IMR-90 (cell line): ENCODE results near the gene MSI2. TPM values are rescaled to one million over a fixed set of nuclear protein-coding genes. Genes with fewer than 3 reads are reported as not detected.

Source experiments
- ATAC-seq: fragments of 200-7000 bp; cut with Tn5 transposase; 2 replicates; pipeline ENCODE4 v1.9.1; 2020; ENCODE audit warnings: low read depth, mild to moderate bottlenecking, moderate library complexity
- BruUV-seq: library from RNA; stranded (reverse); fragments of 400-500 nt; replicated peaks from 2 replicates; lab custom pipeline; 2021; lab: Mats Ljungman, UMichigan
- CTCF ChIA-PET: fragments of 300-600 bp; formaldehyde crosslinking; extraction: SDS; loops from one replicate; lab custom pipeline; 2021; ENCODE audit warnings: antibody characterized with exemption; lab: Yijun Ruan, JAX
- POLR2A ChIA-PET: fragments of 300-600 bp; sonication (Branson Sonifier 250); formaldehyde crosslinking; loops from one replicate; lab custom pipeline; 2022; ENCODE audit warnings: antibody characterized with exemption; ENCODE audit not compliant: unreplicated experiment; lab: Charles Lee
- DNase-seq: peaks from one replicate; pipeline ENCODE4 v3.0.0; 2013
- H2AFZ ChIP-seq: replicated peaks from 2 replicates; pipeline ENCODE3; 2013; ENCODE audit warnings: low read length, mild to moderate bottlenecking; ENCODE audit not compliant: poor library complexity
- H2AK5ac ChIP-seq: 2 replicates; pipeline ENCODE4 v1.6.1; 2013; ENCODE audit warnings: low read depth, low read length, inconsistent platforms
- H2AK9ac ChIP-seq: replicated peaks from 2 replicates; pipeline ENCODE3; 2013; ENCODE audit warnings: mild to moderate bottlenecking, low read depth, low read length, moderate library complexity; ENCODE audit not compliant: poor library complexity
- H2BK120ac ChIP-seq: 2 replicates; pipeline ENCODE4 v1.6.1; 2013; ENCODE audit warnings: low read depth, low read length, inconsistent platforms
- H2BK15ac ChIP-seq: 3 replicates; pipeline ENCODE4 v1.6.1; 2013; ENCODE audit warnings: low read depth, low read length, inconsistent platforms
- H2BK20ac ChIP-seq: 2 replicates; pipeline ENCODE4 v1.6.1; 2013; ENCODE audit warnings: low read depth, mild to moderate bottlenecking, inconsistent platforms, low read length, moderate library complexity
- H2BK5ac ChIP-seq: 2 replicates; pipeline ENCODE4 v1.6.1; 2013; ENCODE audit warnings: mild to moderate bottlenecking, low read depth, low read length, inconsistent platforms; ENCODE audit not compliant: poor library complexity, severe bottlenecking
- H3K14ac ChIP-seq: replicated peaks from 2 replicates; pipeline ENCODE4 v1.6.1; 2013; ENCODE audit warnings: low read depth, low read length, inconsistent platforms
- H3K18ac ChIP-seq: 2 replicates; pipeline ENCODE4 v1.6.1; 2013; ENCODE audit warnings: low read depth, low read length, control low read depth
- H3K23ac ChIP-seq: 2 replicates; pipeline ENCODE4 v1.6.1; 2013; ENCODE audit warnings: low read depth, low read length, inconsistent platforms
- H3K27ac ChIP-seq: 2 replicates; pipeline ENCODE4 v1.5.1; 2013; ENCODE audit warnings: mild to moderate bottlenecking, control low read depth, low read length; ENCODE audit not compliant: insufficient read depth
- H3K27me3 ChIP-seq: 2 replicates; pipeline ENCODE4 v1.6.1; 2013; ENCODE audit warnings: low read length; ENCODE audit not compliant: control insufficient read depth, insufficient read depth
- H3K36me3 ChIP-seq: 2 replicates; pipeline ENCODE4 v1.6.1; 2013; ENCODE audit warnings: low read length, mixed read lengths; ENCODE audit not compliant: control insufficient read depth, insufficient read depth
- H3K4ac ChIP-seq: 2 replicates; pipeline ENCODE4 v1.6.1; 2013; ENCODE audit warnings: low read depth, low read length, inconsistent platforms
- H3K4me1 ChIP-seq: 2 replicates; pipeline ENCODE4 v1.6.1; 2013; ENCODE audit warnings: low read length, mixed read lengths; ENCODE audit not compliant: control insufficient read depth, insufficient read depth
- H3K4me2 ChIP-seq: 2 replicates; pipeline ENCODE4 v1.6.1; 2013; ENCODE audit warnings: low read depth, mild to moderate bottlenecking, control low read depth, low read length, moderate library complexity
- H3K4me3 ChIP-seq: 2 replicates; pipeline ENCODE4 v1.5.1; 2013; ENCODE audit warnings: low read depth, mild to moderate bottlenecking, control low read depth, low read length, moderate library complexity; ENCODE audit not compliant: insufficient read depth
- H3K56ac ChIP-seq: 2 replicates; pipeline ENCODE4 v1.6.1; 2013; ENCODE audit warnings: low read length, inconsistent platforms; ENCODE audit not compliant: insufficient read depth; ENCODE audit errors: extremely low read depth
- H3K79me1 ChIP-seq, 2 experiments: 2 replicates each; pipeline ENCODE4 v1.6.1; 2013; ENCODE audit warnings: low read length in 2 of 2, inconsistent platforms in 1 of 2, low read depth in 1 of 2
- H3K9ac ChIP-seq: 2 replicates; pipeline ENCODE4 v1.6.1; 2013; ENCODE audit warnings: low read depth, low read length, control low read depth
- H3K9me1 ChIP-seq: 2 replicates; pipeline ENCODE4 v1.6.1; 2013; ENCODE audit warnings: low read length, inconsistent platforms; ENCODE audit not compliant: insufficient read depth
- H3K9me3 ChIP-seq: 2 replicates; pipeline ENCODE4 v1.6.1; 2013; ENCODE audit warnings: low read length; ENCODE audit not compliant: control insufficient read depth, insufficient read depth
- H4K20me1 ChIP-seq: 2 replicates; pipeline ENCODE4 v1.6.1; 2013; ENCODE audit warnings: low read length, inconsistent platforms; ENCODE audit not compliant: insufficient read depth
- H4K5ac ChIP-seq: 2 replicates; pipeline ENCODE4 v1.6.1; 2013; ENCODE audit warnings: mild to moderate bottlenecking, low read depth, low read length, control low read depth
- H4K8ac ChIP-seq, 2 experiments: 2 replicates each; pipeline ENCODE4 v1.6.1; 2013; ENCODE audit warnings: low read depth in 2 of 2, low read length in 2 of 2, control low read depth in 1 of 2, inconsistent platforms in 1 of 2
- H4K91ac ChIP-seq: 2 replicates; pipeline ENCODE4 v1.6.1; 2013; ENCODE audit warnings: low read depth, low read length, inconsistent platforms; ENCODE audit not compliant: insufficient read depth
- WGBS, 2 experiments: methylation state at CpG; one replicate each; pipeline versions ENCODE4 v1.1.5 to v1.1.7; 2013; ENCODE audit warnings: missing lambda C conversion rate in 2 of 2; ENCODE audit not compliant: insufficient read length in 1 of 2; ENCODE audit errors: extremely low coverage in 2 of 2; 5-methylcytosine and 5-hydroxymethylcytosine counted together
- dilution Hi-C: fragments of 300-500 bp; cut with HindIII; formaldehyde crosslinking; loops from one replicate; pipeline ENCODE4 v1.14.3; 2018; ENCODE audit warnings: low sequenced_read_pairs; ENCODE audit not compliant: unreplicated experiment
- in situ Hi-C: fragments of 300-500 bp; cut with MboI; formaldehyde crosslinking; loops from 3 replicates; pipeline ENCODE4 v1.14.3; 2019; ENCODE audit warnings: low sequenced_read_pairs, inconsistent platforms, mixed read lengths
- intact Hi-C: fragments of 100-400 bp; cut with micrococcal nuclease; formaldehyde crosslinking; loops from 2 replicates; pipeline ENCODE4 v1.10.0; 2022
- polyA plus RNA-seq, 3 experiments: library from polyadenylated mRNA; depleted of rRNA; stranded (reverse); fragments of >200 nt; gene quantifications; 2 replicates each; pipeline ENCODE4 v1.2.3, GENCODE V29; 2012; ENCODE audit warnings: low replicate concordance in 1 of 3
- total RNA-seq: library from RNA; depleted of rRNA; stranded (reverse); fragments of >200 nt; gene quantifications from 2 replicates; pipeline ENCODE4 v1.2.3, GENCODE V29; 2012
- TF ChIP-seq, protein P1 (sequence below): conservative IDR thresholded peaks from 2 replicates; pipeline ENCODE4 v1.5.1; 2012; ENCODE audit warnings: mild to moderate bottlenecking, low read depth, low read length, improper control_type of control experiment

The MSI2 gene
- total and polyA plus RNA-seq, 2 of the 4 experiments (the other 2 are of a cell fraction) = 13.0 to 16.0 TPM

DNA sequence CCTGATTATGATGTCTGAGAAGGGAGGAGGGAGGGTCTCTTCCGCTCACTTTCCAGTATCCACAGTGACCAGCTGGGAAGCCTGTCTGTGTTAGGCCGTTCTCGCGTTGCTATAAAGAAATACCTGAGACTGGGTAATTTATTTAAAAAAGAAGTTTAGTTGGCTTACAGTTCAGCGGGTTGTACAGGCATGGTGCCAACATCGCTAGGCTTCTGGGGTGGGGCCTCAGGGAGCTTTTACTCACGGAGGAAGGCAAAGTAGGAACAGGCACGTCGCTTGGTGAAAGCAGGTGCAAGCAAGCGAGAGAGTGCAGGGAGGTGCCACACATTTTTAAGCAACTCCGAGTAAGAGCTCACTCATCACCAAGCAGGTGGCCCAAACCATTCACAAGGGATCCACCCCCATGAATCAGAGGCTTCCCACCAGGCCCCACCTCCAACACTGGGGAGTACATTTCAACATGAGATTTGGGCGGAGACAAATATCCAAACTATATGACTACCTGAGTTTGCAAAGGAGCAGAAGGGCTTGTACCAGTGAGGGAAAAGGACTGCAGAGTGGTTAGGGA is 351.3 kb downstream of the MSI2 start:
- Histone ChIP-seq H3K23ac (no peak overlapping the region), H3K79me1 (no peaks in the 10 kb centered on the region; a peak in 1 of 4 replicates), H2BK20ac (no peak overlapping the region), H4K91ac (no peak overlapping the region), H3K4ac (no peak overlapping the region), H3K18ac (no peak overlapping the region), H3K36me3 (no peaks in the 10 kb centered on the region), H3K9ac (no peak overlapping the region), H4K8ac (no peak overlapping the region), H3K4me2 (no peak overlapping the region), H3K27ac (no peak overlapping the region), H3K9me3 (no peaks in the 10 kb centered on the region), H4K20me1 (no peaks in the 10 kb centered on the region), H3K4me1 (peaks cover 13% of the 10 kb centered on the region), H2AFZ (no peak overlapping the region), H3K27me3 (no peaks in the 10 kb centered on the region), H3K9me1 (peaks cover 14% of the 10 kb centered on the region; the same call in 1 of the 2 replicates), H3K56ac (no peak overlapping the region), H2BK120ac (no peak overlapping the region), H2AK9ac (no peak overlapping the region), H2BK15ac (no peak overlapping the region), H2BK5ac (no peak overlapping the region), H4K5ac (no peak overlapping the region), H3K4me3 (no peak overlapping the region), H2AK5ac (no peak overlapping the region; the same call in none of the 2 replicates), H3K14ac (no peak overlapping the region)
- in situ Hi-C loops = no loop called here
- no TSS peak for BruUV-seq
- DNase-seq (no peak), ATAC-seq (no peak)
- TF ChIP-seq, protein P1, sequence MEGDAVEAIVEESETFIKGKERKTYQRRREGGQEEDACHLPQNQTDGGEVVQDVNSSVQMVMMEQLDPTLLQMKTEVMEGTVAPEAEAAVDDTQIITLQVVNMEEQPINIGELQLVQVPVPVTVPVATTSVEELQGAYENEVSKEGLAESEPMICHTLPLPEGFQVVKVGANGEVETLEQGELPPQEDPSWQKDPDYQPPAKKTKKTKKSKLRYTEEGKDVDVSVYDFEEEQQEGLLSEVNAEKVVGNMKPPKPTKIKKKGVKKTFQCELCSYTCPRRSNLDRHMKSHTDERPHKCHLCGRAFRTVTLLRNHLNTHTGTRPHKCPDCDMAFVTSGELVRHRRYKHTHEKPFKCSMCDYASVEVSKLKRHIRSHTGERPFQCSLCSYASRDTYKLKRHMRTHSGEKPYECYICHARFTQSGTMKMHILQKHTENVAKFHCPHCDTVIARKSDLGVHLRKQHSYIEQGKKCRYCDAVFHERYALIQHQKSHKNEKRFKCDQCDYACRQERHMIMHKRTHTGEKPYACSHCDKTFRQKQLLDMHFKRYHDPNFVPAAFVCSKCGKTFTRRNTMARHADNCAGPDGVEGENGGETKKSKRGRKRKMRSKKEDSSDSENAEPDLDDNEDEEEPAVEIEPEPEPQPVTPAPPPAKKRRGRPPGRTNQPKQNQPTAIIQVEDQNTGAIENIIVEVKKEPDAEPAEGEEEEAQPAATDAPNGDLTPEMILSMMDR = no peak
- ChIA-PET POLR2A (no interaction called here), CTCF (interaction anchor here (1.9 kb wide), 1 partner anchor 64 kb away, joined by 4 read pairs; no protein-coding TSS in a partner anchor)
- dilution Hi-C loops = no loop called here
- WGBS, 2 experiments = 75% methylated on average over 4 of the region's 12 CpGs; no CpG with 5 or more reads in 1 of the 2 experiments
- intact Hi-C loops = no loop called here
